ENCODE measurements around the gene DEAF1. TPM values are rescaled to one million over a fixed set of nuclear protein-coding genes. Genes with fewer than 3 reads are reported as not detected.
A peak's percentile ranks its signal among the peaks of the same experiment; 100 is the strongest.

DEAF1 gene
- total and polyA plus RNA-seq, 9 of the 15 experiments (the other 6 are each of a cell fraction or from before 2014, with no cell fraction given) = 2.0 to 69.1 (median 26.8) TPM

DNA sequence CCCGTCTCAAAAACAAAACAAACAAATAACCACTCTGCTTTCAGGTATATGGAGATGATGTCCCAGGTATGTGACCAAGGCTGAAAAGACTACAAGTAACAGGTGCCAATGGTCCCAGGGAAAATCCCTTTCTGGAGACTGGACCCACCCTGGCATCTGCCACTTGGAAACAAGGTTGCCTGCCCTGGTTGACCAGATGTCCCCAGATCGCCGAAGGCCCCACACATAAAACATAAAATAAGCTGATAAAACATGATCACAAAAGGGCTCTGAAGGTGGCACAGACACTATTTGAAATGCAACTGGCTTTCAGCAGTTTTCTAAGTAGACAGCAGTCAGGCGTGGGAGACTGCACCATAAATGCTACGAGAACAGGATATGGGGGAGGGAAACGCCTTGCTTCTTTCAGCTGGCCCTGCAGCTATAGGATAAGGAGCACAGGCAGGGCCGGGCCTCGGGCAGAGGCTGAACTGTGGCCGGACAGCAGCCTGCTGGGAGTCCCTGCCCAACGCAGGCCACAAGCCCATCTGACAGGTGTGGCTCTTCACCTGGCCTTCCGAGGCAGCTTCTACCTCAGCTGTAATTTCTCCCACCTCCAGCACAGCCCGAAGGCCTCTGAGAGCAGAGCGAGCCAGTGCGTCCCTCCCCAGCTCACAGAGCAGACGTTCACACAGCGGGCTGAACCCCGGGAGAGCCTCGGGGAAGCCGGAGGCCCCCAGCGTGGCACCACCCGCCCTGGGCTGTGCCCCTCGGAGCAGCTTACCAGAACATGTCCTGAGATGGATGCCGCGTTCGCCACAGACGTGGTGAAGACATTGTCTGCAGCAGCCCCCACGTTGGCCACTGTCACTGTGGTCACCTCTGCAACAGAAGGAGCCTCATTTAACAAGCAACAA, 4.0 kb downstream of the DEAF1 start (continued):
- TF ChIP-seq THRAP3 (IDR thresholded peaks at IDR 0.05; ENCODE audit: borderline replicate concordance) = no peak
- no peak for TF ChIP-seq THRB (CRISPR knock-in tag; conservative IDR thresholded peaks at IDR 0.05)
- TF ChIP-seq SNIP1 (IDR thresholded peaks at IDR 0.05; ENCODE audit: low read depth) = no peak
- TF ChIP-seq FOXJ3 (CRISPR knock-in tag; IDR thresholded peaks at IDR 0.05) = no peak
- no peak for TF ChIP-seq USF1 (CRISPR knock-in tag; IDR thresholded peaks at IDR 0.05)
- TF ChIP-seq, protein P1, sequence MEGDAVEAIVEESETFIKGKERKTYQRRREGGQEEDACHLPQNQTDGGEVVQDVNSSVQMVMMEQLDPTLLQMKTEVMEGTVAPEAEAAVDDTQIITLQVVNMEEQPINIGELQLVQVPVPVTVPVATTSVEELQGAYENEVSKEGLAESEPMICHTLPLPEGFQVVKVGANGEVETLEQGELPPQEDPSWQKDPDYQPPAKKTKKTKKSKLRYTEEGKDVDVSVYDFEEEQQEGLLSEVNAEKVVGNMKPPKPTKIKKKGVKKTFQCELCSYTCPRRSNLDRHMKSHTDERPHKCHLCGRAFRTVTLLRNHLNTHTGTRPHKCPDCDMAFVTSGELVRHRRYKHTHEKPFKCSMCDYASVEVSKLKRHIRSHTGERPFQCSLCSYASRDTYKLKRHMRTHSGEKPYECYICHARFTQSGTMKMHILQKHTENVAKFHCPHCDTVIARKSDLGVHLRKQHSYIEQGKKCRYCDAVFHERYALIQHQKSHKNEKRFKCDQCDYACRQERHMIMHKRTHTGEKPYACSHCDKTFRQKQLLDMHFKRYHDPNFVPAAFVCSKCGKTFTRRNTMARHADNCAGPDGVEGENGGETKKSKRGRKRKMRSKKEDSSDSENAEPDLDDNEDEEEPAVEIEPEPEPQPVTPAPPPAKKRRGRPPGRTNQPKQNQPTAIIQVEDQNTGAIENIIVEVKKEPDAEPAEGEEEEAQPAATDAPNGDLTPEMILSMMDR (IDR thresholded peaks at IDR 0.05 in 2 of 3, conservative IDR thresholded peaks at IDR 0.05 in 1 of 3; ENCODE audit: insufficient read depth in 2 of 3, low read depth in 1 of 3, low read length in 3 of 3) = no peak
- no peak for TF ChIP-seq IRF1 (CRISPR knock-in tag; IDR thresholded peaks at IDR 0.05; ENCODE audit: borderline replicate concordance)
- TF ChIP-seq RCOR1 (IDR thresholded peaks at IDR 0.05; ENCODE audit: borderline replicate concordance in 1 of 2, low read depth in 2 of 2, low read length in 2 of 2) = peak in 1 of 2 experiments; percentile 60; a peak in 2 of 4 replicates
- 0 out of 2 replicates have a peak, but pooled peaks have one; percentile 22 for TF ChIP-seq ZBTB33 (CRISPR knock-in tag; IDR thresholded peaks at IDR 0.05)
- peak; percentile 60 for TF ChIP-seq SMARCA4 (IDR thresholded peaks at IDR 0.05)
- no peak for TF ChIP-seq SPI1 (IDR thresholded peaks at IDR 0.05; ENCODE audit: borderline replicate concordance, low read depth, low read length)
- no peak for TF ChIP-seq KLF10 (CRISPR knock-in tag; IDR thresholded peaks at IDR 0.05)
- no peak for TF ChIP-seq ZNF766 (CRISPR knock-in tag; conservative IDR thresholded peaks at IDR 0.05)
- peak; percentile 66 for TF ChIP-seq POLR2AphosphoS5 (IDR thresholded peaks at IDR 0.05; ENCODE audit: control insufficient read depth, insufficient read depth, low read depth, low read length)
- TF ChIP-seq ELF1 (tag; IDR thresholded peaks at IDR 0.05) = no peak
- TF ChIP-seq ARHGAP35 (IDR thresholded peaks at IDR 0.05; ENCODE audit: partially characterized antibody) = no peak
- TF ChIP-seq MYBL2 (IDR thresholded peaks at IDR 0.05; ENCODE audit: low read depth) = no peak
- TF ChIP-seq MYBL2 (CRISPR knock-in tag; IDR thresholded peaks at IDR 0.05; ENCODE audit: borderline replicate concordance) = no peak
- TF ChIP-seq KDM1A (IDR thresholded peaks at IDR 0.05) = no peak
- no peak for TF ChIP-seq XRCC4 (IDR thresholded peaks at IDR 0.05; ENCODE audit: extremely low read depth, insufficient read depth, insufficient read length)
- no peak for TF ChIP-seq ZNF436 (CRISPR knock-in tag; IDR thresholded peaks at IDR 0.05)
